Measurements from ENCODE around the gene RPS29.

DNA sequence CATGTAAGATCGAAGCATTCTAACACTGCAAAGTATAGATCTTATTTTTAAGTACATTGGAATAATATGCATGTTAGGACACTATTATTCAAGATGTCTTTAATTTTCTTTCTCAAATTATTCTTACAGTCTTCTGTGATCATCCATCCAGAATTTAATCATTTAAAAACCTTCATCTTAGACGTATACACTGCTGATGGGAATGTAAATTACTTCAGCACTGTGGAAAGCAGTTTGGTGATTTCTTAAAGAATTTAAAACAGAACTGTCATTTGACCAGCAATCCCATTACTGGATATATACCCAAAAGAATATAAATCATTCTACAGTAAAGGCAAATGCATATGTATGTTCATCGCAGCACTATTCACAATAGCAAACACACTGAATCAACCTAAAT, 3.2 kb upstream of the RPS29 start:
- TF ChIP-seq, protein P1, sequence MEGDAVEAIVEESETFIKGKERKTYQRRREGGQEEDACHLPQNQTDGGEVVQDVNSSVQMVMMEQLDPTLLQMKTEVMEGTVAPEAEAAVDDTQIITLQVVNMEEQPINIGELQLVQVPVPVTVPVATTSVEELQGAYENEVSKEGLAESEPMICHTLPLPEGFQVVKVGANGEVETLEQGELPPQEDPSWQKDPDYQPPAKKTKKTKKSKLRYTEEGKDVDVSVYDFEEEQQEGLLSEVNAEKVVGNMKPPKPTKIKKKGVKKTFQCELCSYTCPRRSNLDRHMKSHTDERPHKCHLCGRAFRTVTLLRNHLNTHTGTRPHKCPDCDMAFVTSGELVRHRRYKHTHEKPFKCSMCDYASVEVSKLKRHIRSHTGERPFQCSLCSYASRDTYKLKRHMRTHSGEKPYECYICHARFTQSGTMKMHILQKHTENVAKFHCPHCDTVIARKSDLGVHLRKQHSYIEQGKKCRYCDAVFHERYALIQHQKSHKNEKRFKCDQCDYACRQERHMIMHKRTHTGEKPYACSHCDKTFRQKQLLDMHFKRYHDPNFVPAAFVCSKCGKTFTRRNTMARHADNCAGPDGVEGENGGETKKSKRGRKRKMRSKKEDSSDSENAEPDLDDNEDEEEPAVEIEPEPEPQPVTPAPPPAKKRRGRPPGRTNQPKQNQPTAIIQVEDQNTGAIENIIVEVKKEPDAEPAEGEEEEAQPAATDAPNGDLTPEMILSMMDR (IDR thresholded peaks at IDR 0.05; ENCODE audit: poor library complexity, severe bottlenecking) = no peak
- no peak for TF ChIP-seq EZH2 (IDR thresholded peaks at IDR 0.05; ENCODE audit: borderline replicate concordance, insufficient read depth, low read length, poor library complexity, severe bottlenecking)
- no peak for TF ChIP-seq MXI1 (conservative IDR thresholded peaks at IDR 0.05; ENCODE audit: poor library complexity, severe bottlenecking)
- TF ChIP-seq RAD21 (conservative IDR thresholded peaks at IDR 0.05) = no peak
- no peak for TF ChIP-seq POLR2AphosphoS5 (IDR thresholded peaks at IDR 0.05)
- no peak for TF ChIP-seq EP300 (conservative IDR thresholded peaks at IDR 0.05; ENCODE audit: poor library complexity, severe bottlenecking)
- no peak for TF ChIP-seq SMC3 (conservative IDR thresholded peaks at IDR 0.05; ENCODE audit: poor library complexity)
- no peak for TF ChIP-seq TAF1 (IDR thresholded peaks at IDR 0.05; ENCODE audit: low read depth)
- TF ChIP-seq, protein P2, sequence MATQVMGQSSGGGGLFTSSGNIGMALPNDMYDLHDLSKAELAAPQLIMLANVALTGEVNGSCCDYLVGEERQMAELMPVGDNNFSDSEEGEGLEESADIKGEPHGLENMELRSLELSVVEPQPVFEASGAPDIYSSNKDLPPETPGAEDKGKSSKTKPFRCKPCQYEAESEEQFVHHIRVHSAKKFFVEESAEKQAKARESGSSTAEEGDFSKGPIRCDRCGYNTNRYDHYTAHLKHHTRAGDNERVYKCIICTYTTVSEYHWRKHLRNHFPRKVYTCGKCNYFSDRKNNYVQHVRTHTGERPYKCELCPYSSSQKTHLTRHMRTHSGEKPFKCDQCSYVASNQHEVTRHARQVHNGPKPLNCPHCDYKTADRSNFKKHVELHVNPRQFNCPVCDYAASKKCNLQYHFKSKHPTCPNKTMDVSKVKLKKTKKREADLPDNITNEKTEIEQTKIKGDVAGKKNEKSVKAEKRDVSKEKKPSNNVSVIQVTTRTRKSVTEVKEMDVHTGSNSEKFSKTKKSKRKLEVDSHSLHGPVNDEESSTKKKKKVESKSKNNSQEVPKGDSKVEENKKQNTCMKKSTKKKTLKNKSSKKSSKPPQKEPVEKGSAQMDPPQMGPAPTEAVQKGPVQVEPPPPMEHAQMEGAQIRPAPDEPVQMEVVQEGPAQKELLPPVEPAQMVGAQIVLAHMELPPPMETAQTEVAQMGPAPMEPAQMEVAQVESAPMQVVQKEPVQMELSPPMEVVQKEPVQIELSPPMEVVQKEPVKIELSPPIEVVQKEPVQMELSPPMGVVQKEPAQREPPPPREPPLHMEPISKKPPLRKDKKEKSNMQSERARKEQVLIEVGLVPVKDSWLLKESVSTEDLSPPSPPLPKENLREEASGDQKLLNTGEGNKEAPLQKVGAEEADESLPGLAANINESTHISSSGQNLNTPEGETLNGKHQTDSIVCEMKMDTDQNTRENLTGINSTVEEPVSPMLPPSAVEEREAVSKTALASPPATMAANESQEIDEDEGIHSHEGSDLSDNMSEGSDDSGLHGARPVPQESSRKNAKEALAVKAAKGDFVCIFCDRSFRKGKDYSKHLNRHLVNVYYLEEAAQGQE (IDR thresholded peaks at IDR 0.05; ENCODE audit: borderline replicate concordance) = no peak
